ENCODE data around the gene GSTCD.
"Not testable (repeated sequence)": the region's sequence is repeated elsewhere in the genome, so short reads cannot be mapped to it uniquely, and the experiment has no call there.

GSTCD gene

GRCh38 chr4:105714932-105715331 is 6.3 kb downstream of the GSTCD start:
- DNase-seq (ENCODE audit: low read depth): no peak
- no peak for TF ChIP-seq CTCF (conservative IDR thresholded peaks at IDR 0.05; ENCODE audit: low read depth, low read length)
- no peak overlapping the region for H3K4me3 ChIP-seq (ENCODE audit: low read length)

- peak; percentile 42 for TF ChIP-seq CTCF (conservative IDR thresholded peaks at IDR 0.05; ENCODE audit: low read depth, low read length)
- no peak overlapping the region for H3K4me3 ChIP-seq (ENCODE audit: low read length)
These were observed 7.2 kb downstream of the GSTCD start for GRCh38 chr4:105715692-105716278.

GRCh38 chr4:105719204-105719603 is 10.6 kb downstream of the GSTCD start:
- H3K4me3 ChIP-seq (ENCODE audit: low read length): no peak overlapping the region
- TF ChIP-seq CTCF (conservative IDR thresholded peaks at IDR 0.05; ENCODE audit: low read depth, low read length): no peak
- no peak for DNase-seq (ENCODE audit: low read depth)

More at GRCh38 chr4:105715692-105716278, 7.2 kb downstream of the GSTCD start:
- no peak for DNase-seq (ENCODE audit: low read depth)

GRCh38 chr4:105725623-105726022 is 17.0 kb downstream of the GSTCD start:
- TF ChIP-seq CTCF (conservative IDR thresholded peaks at IDR 0.05; ENCODE audit: low read depth, low read length): no peak
- no peak overlapping the region for H3K4me3 ChIP-seq (ENCODE audit: low read length)
- no peak for DNase-seq (ENCODE audit: low read depth)

- H3K4me3 ChIP-seq (ENCODE audit: low read length): not testable (repeated sequence)
These were observed 21.3 kb downstream of the GSTCD start for GRCh38 chr4:105729895-105730294.

GRCh38 chr4:105735217-105735616 is 26.6 kb downstream of the GSTCD start:
- H3K4me3 ChIP-seq (ENCODE audit: low read length); DNase-seq (ENCODE audit: low read depth): not testable (repeated sequence)

More at GRCh38 chr4:105729895-105730294, 21.3 kb downstream of the GSTCD start:
- not testable (repeated sequence) for DNase-seq (ENCODE audit: low read depth)

GRCh38 chr4:105741548-105741947 is 33.0 kb downstream of the GSTCD start:
- TF ChIP-seq CTCF (conservative IDR thresholded peaks at IDR 0.05; ENCODE audit: low read depth, low read length): no peak
- H3K4me3 ChIP-seq (ENCODE audit: low read length): no peak overlapping the region
- DNase-seq (ENCODE audit: low read depth): no peak

- no peak overlapping the region for H3K4me3 ChIP-seq (ENCODE audit: low read length)
- no peak for TF ChIP-seq CTCF (conservative IDR thresholded peaks at IDR 0.05; ENCODE audit: low read depth, low read length)
- DNase-seq (ENCODE audit: low read depth): no peak
These were observed 39.6 kb downstream of the GSTCD start for GRCh38 chr4:105748222-105748621.
